ENCODE data around the gene NRIP1.

DNA sequence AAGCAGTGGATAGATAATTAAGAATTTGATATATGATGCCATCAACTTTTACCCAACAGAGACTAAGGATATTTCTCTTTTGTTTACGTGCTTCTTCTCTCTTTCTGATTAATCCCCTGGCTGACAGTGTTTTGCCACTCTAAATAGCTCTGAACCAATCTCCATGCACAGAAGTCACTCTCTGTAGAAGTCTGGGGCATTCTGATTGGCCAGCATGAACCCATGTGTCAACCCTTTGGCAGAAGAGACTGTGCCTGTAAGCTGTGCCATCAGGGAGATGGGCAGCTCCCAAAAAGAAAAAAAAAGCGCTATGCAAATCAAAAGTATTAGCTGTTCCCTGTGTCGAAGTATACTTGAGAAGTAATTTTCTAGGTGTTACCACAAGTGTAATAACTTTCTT lies 34.1 kb upstream of the NRIP1 start:
- TF ChIP-seq, protein P1, sequence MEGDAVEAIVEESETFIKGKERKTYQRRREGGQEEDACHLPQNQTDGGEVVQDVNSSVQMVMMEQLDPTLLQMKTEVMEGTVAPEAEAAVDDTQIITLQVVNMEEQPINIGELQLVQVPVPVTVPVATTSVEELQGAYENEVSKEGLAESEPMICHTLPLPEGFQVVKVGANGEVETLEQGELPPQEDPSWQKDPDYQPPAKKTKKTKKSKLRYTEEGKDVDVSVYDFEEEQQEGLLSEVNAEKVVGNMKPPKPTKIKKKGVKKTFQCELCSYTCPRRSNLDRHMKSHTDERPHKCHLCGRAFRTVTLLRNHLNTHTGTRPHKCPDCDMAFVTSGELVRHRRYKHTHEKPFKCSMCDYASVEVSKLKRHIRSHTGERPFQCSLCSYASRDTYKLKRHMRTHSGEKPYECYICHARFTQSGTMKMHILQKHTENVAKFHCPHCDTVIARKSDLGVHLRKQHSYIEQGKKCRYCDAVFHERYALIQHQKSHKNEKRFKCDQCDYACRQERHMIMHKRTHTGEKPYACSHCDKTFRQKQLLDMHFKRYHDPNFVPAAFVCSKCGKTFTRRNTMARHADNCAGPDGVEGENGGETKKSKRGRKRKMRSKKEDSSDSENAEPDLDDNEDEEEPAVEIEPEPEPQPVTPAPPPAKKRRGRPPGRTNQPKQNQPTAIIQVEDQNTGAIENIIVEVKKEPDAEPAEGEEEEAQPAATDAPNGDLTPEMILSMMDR (IDR thresholded peaks at IDR 0.05): no peak
- TF ChIP-seq POLR2A (IDR thresholded peaks at IDR 0.05) (no peak), POLR2AphosphoS5 (IDR thresholded peaks at IDR 0.05; ENCODE audit: insufficient read depth in 1 of 2, low read depth in 1 of 2) (no peak)

Measured in vagina (tissue), 2 donors.